Measurements from ENCODE around the gene SEMA5B.

GRCh38 chr3:122987231-122987630 lies 40.3 kb downstream of the SEMA5B start:
- TF ChIP-seq, protein P1, sequence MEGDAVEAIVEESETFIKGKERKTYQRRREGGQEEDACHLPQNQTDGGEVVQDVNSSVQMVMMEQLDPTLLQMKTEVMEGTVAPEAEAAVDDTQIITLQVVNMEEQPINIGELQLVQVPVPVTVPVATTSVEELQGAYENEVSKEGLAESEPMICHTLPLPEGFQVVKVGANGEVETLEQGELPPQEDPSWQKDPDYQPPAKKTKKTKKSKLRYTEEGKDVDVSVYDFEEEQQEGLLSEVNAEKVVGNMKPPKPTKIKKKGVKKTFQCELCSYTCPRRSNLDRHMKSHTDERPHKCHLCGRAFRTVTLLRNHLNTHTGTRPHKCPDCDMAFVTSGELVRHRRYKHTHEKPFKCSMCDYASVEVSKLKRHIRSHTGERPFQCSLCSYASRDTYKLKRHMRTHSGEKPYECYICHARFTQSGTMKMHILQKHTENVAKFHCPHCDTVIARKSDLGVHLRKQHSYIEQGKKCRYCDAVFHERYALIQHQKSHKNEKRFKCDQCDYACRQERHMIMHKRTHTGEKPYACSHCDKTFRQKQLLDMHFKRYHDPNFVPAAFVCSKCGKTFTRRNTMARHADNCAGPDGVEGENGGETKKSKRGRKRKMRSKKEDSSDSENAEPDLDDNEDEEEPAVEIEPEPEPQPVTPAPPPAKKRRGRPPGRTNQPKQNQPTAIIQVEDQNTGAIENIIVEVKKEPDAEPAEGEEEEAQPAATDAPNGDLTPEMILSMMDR (conservative IDR thresholded peaks at IDR 0.05; ENCODE audit: low read depth in 2 of 2) = no peak
- TF ChIP-seq EZH2phosphoT487 (IDR thresholded peaks at IDR 0.05; ENCODE audit: unreplicated experiment) (no peak), POLR2AphosphoS5 (IDR thresholded peaks at IDR 0.05; ENCODE audit: low read depth) (no peak; the same call in 1 of the 2 replicates), EZH2 (IDR thresholded peaks at IDR 0.05; ENCODE audit: low read depth, unreplicated experiment) (no peak), CREB1 (CRISPR knock-in tag; IDR thresholded peaks at IDR 0.05; ENCODE audit: low read depth) (no peak), JUNB (IDR thresholded peaks at IDR 0.05; ENCODE audit: unreplicated experiment) (no peak), ZNF331 (CRISPR knock-in tag; IDR thresholded peaks at IDR 0.05; ENCODE audit: low read depth) (no peak)
- TF ChIP-seq, protein P2, sequence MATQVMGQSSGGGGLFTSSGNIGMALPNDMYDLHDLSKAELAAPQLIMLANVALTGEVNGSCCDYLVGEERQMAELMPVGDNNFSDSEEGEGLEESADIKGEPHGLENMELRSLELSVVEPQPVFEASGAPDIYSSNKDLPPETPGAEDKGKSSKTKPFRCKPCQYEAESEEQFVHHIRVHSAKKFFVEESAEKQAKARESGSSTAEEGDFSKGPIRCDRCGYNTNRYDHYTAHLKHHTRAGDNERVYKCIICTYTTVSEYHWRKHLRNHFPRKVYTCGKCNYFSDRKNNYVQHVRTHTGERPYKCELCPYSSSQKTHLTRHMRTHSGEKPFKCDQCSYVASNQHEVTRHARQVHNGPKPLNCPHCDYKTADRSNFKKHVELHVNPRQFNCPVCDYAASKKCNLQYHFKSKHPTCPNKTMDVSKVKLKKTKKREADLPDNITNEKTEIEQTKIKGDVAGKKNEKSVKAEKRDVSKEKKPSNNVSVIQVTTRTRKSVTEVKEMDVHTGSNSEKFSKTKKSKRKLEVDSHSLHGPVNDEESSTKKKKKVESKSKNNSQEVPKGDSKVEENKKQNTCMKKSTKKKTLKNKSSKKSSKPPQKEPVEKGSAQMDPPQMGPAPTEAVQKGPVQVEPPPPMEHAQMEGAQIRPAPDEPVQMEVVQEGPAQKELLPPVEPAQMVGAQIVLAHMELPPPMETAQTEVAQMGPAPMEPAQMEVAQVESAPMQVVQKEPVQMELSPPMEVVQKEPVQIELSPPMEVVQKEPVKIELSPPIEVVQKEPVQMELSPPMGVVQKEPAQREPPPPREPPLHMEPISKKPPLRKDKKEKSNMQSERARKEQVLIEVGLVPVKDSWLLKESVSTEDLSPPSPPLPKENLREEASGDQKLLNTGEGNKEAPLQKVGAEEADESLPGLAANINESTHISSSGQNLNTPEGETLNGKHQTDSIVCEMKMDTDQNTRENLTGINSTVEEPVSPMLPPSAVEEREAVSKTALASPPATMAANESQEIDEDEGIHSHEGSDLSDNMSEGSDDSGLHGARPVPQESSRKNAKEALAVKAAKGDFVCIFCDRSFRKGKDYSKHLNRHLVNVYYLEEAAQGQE (IDR thresholded peaks at IDR 0.05; ENCODE audit: unreplicated experiment) = no peak
- TF ChIP-seq, protein P3, sequence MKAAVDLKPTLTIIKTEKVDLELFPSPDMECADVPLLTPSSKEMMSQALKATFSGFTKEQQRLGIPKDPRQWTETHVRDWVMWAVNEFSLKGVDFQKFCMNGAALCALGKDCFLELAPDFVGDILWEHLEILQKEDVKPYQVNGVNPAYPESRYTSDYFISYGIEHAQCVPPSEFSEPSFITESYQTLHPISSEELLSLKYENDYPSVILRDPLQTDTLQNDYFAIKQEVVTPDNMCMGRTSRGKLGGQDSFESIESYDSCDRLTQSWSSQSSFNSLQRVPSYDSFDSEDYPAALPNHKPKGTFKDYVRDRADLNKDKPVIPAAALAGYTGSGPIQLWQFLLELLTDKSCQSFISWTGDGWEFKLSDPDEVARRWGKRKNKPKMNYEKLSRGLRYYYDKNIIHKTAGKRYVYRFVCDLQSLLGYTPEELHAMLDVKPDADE (IDR thresholded peaks at IDR 0.05) = no peak
